HEK293 (cell line): Measurements from ENCODE around the gene ZMYND12.

Experiments used
- AEBP2 ChIP-seq: fragments of 450-650 bp; formaldehyde crosslinking; IDR thresholded peaks from 2 replicates; pipeline ENCODE4 v1.5.1; 2016; ENCODE audit warnings: missing biosample characterization, missing genetic modification characterization, borderline replicate concordance
- GFI1B ChIP-seq: fragments of 450-650 bp; formaldehyde crosslinking; IDR thresholded peaks from 2 replicates; pipeline ENCODE4 v1.5.1; 2016; ENCODE audit warnings: missing biosample characterization, missing genetic modification characterization
- GLI4 ChIP-seq: fragments of 450-650 bp; formaldehyde crosslinking; IDR thresholded peaks from 2 replicates; pipeline ENCODE4 v1.5.1; 2016; ENCODE audit warnings: missing biosample characterization, missing genetic modification characterization
- OSR2 ChIP-seq: fragments of 450-650 bp; formaldehyde crosslinking; IDR thresholded peaks from 2 replicates; pipeline ENCODE4 v1.5.1; 2016; ENCODE audit warnings: missing biosample characterization, missing genetic modification characterization
- PATZ1 ChIP-seq: fragments of 450-650 bp; formaldehyde crosslinking; IDR thresholded peaks from 2 replicates; pipeline ENCODE4 v1.5.1; 2016; ENCODE audit warnings: missing biosample characterization, missing genetic modification characterization
- SCRT2 ChIP-seq: fragments of 450-650 bp; formaldehyde crosslinking; IDR thresholded peaks from 2 replicates; pipeline ENCODE4 v1.5.1; 2016; ENCODE audit warnings: missing biosample characterization, missing genetic modification characterization
- YY2 ChIP-seq: fragments of 450-650 bp; formaldehyde crosslinking; IDR thresholded peaks from 2 replicates; pipeline ENCODE4 v1.5.1; 2016; ENCODE audit warnings: missing biosample characterization, missing genetic modification characterization
- ZNF114 ChIP-seq: fragments of 450-650 bp; formaldehyde crosslinking; IDR thresholded peaks from 2 replicates; pipeline ENCODE4 v1.5.0; 2017; ENCODE audit warnings: missing biosample characterization, missing genetic modification characterization
- ZNF133 ChIP-seq: fragments of 450-650 bp; formaldehyde crosslinking; IDR thresholded peaks from 2 replicates; pipeline ENCODE4 v1.5.1; 2016; ENCODE audit warnings: missing biosample characterization, missing genetic modification characterization
- ZNF221 ChIP-seq: fragments of 450-650 bp; formaldehyde crosslinking; IDR thresholded peaks from 2 replicates; pipeline ENCODE4 v1.5.1; 2017; ENCODE audit warnings: missing biosample characterization, missing genetic modification characterization, borderline replicate concordance
- ZNF341 ChIP-seq: fragments of 450-650 bp; formaldehyde crosslinking; IDR thresholded peaks from 2 replicates; pipeline ENCODE4; 2016; ENCODE audit warnings: low read depth, missing biosample characterization, missing genetic modification characterization
- ZNF394 ChIP-seq: fragments of 450-650 bp; formaldehyde crosslinking; IDR thresholded peaks from 2 replicates; pipeline ENCODE4 v1.5.1; 2016; ENCODE audit warnings: missing biosample characterization, missing genetic modification characterization, mild to moderate bottlenecking, moderate library complexity, borderline replicate concordance
- ZNF398 ChIP-seq: fragments of 450-650 bp; formaldehyde crosslinking; IDR thresholded peaks from 2 replicates; pipeline ENCODE4 v1.5.1; 2017; ENCODE audit warnings: missing biosample characterization, missing genetic modification characterization
- ZNF404 ChIP-seq: fragments of 450-650 bp; formaldehyde crosslinking; IDR thresholded peaks from 2 replicates; pipeline ENCODE4 v1.5.1; 2017; ENCODE audit warnings: missing biosample characterization, missing genetic modification characterization
- ZNF501 ChIP-seq: fragments of 450-650 bp; formaldehyde crosslinking; IDR thresholded peaks from 2 replicates; pipeline ENCODE4 v1.5.1; 2016; ENCODE audit warnings: missing biosample characterization, missing genetic modification characterization
- ZNF521 ChIP-seq: fragments of 450-650 bp; formaldehyde crosslinking; IDR thresholded peaks from 2 replicates; pipeline ENCODE4 v1.5.1; 2017; ENCODE audit warnings: missing biosample characterization, mild to moderate bottlenecking, missing genetic modification characterization
- ZNF529 ChIP-seq: fragments of 450-650 bp; formaldehyde crosslinking; IDR thresholded peaks from 2 replicates; pipeline ENCODE4 v1.5.1; 2017; ENCODE audit warnings: missing genetic modification characterization, missing biosample characterization; ENCODE audit not compliant: insufficient replicate concordance
- ZNF610 ChIP-seq: fragments of 450-650 bp; formaldehyde crosslinking; IDR thresholded peaks from 2 replicates; pipeline ENCODE4 v1.5.1; 2016; ENCODE audit warnings: missing biosample characterization, missing genetic modification characterization, borderline replicate concordance
- ZNF654 ChIP-seq: fragments of 450-650 bp; formaldehyde crosslinking; IDR thresholded peaks from 2 replicates; pipeline ENCODE4 v1.5.1; 2016; ENCODE audit warnings: low read depth, missing biosample characterization, missing genetic modification characterization
- ZNF658 ChIP-seq: fragments of 450-650 bp; formaldehyde crosslinking; IDR thresholded peaks from 2 replicates; pipeline ENCODE4; 2016; ENCODE audit warnings: missing biosample characterization, missing genetic modification characterization
- ZNF664 ChIP-seq: fragments of 450-650 bp; formaldehyde crosslinking; IDR thresholded peaks from 2 replicates; pipeline ENCODE4 v1.5.1; 2016; ENCODE audit warnings: missing biosample characterization, missing genetic modification characterization
- ZNF707 ChIP-seq: fragments of 450-650 bp; formaldehyde crosslinking; IDR thresholded peaks from 2 replicates; pipeline ENCODE4 v1.5.1; 2016; ENCODE audit warnings: missing biosample characterization, missing genetic modification characterization
- TF ChIP-seq, protein P1 (sequence below): fragments of 450-650 bp; formaldehyde crosslinking; IDR thresholded peaks from 2 replicates; pipeline ENCODE4; 2016; ENCODE audit warnings: missing biosample characterization, missing genetic modification characterization
- TF ChIP-seq, protein P2 (sequence below): fragments of 450-650 bp; formaldehyde crosslinking; conservative IDR thresholded peaks from 2 replicates; pipeline ENCODE4 v1.5.1; 2016; ENCODE audit warnings: low read depth, missing biosample characterization, missing genetic modification characterization
- TF ChIP-seq, protein P3 (sequence below): fragments of 450-650 bp; formaldehyde crosslinking; IDR thresholded peaks from 2 replicates; pipeline ENCODE4 v1.5.1; 2017; ENCODE audit warnings: missing biosample characterization, mild to moderate bottlenecking, missing genetic modification characterization, moderate library complexity
- TF ChIP-seq, protein P4 (sequence below): fragments of 450-650 bp; formaldehyde crosslinking; IDR thresholded peaks from 2 replicates; pipeline ENCODE4 v1.5.1; 2016; ENCODE audit warnings: missing biosample characterization, missing genetic modification characterization
- TF ChIP-seq, protein P5 (sequence below): fragments of 450-650 bp; formaldehyde crosslinking; IDR thresholded peaks from 2 replicates; pipeline ENCODE4 v1.5.1; 2016; ENCODE audit warnings: missing biosample characterization, missing genetic modification characterization

The ZMYND12 gene

DNA sequence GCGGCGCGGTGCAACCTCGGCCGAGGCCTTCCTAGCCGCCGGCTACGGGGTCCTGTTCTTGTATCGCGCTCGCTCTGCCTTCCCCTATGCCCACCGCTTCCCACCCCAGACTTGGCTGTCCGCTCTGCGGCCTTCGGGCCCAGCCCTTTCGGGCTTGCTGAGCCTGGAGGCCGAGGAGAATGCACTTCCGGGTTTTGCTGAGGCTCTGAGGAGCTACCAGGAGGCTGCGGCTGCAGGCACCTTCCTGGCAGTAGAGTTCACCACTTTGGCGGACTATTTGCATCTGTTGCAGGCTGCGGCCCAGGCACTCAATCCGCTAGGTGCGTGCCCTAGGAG, 900 bp upstream of the ZMYND12 start (continued):
- TF ChIP-seq ZNF398 (tag by site-specific recombination) (no peak), ZNF394 (tag by site-specific recombination) (no peak; the same call in 1 of the 2 replicates), ZNF658 (tag by site-specific recombination) (no peak), ZNF341 (tag by site-specific recombination) (no peak), ZNF664 (no peak), YY2 (no peak), GLI4 (peak; percentile 9; the same call in 1 of the 2 replicates), ZNF501 (peak; percentile 84; the same call in 1 of the 2 replicates), ZNF610 (tag by site-specific recombination) (no peak; the same call in 1 of the 2 replicates), ZNF404 (tag by site-specific recombination) (no peak), ZNF654 (tag by site-specific recombination) (no peak), ZNF521 (tag by site-specific recombination) (no peak), ZNF114 (tag by site-specific recombination) (no peak), ZNF221 (tag by site-specific recombination) (no peak), AEBP2 (tag by site-specific recombination) (no peak), PATZ1 (tag by site-specific recombination) (no peak), ZNF133 (tag by site-specific recombination) (no peak), GFI1B (tag by site-specific recombination) (no peak), OSR2 (tag by site-specific recombination) (no peak), ZNF707 (tag by site-specific recombination) (no peak), ZNF529 (tag by site-specific recombination) (no peak), SCRT2 (peak; percentile 72)
- TF ChIP-seq, protein P1, sequence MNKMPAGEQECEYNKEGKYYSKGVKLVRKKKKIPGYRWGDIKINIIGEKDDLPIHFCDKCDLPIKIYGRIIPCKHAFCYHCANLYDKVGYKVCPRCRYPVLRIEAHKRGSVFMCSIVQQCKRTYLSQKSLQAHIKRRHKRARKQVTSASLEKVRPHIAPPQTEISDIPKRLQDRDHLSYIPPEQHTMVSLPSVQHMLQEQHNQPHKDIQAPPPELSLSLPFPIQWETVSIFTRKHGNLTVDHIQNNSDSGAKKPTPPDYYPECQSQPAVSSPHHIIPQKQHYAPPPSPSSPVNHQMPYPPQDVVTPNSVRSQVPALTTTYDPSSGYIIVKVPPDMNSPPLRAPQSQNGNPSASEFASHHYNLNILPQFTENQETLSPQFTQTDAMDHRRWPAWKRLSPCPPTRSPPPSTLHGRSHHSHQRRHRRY (tag by site-specific recombination) = no peak
- TF ChIP-seq, protein P2, sequence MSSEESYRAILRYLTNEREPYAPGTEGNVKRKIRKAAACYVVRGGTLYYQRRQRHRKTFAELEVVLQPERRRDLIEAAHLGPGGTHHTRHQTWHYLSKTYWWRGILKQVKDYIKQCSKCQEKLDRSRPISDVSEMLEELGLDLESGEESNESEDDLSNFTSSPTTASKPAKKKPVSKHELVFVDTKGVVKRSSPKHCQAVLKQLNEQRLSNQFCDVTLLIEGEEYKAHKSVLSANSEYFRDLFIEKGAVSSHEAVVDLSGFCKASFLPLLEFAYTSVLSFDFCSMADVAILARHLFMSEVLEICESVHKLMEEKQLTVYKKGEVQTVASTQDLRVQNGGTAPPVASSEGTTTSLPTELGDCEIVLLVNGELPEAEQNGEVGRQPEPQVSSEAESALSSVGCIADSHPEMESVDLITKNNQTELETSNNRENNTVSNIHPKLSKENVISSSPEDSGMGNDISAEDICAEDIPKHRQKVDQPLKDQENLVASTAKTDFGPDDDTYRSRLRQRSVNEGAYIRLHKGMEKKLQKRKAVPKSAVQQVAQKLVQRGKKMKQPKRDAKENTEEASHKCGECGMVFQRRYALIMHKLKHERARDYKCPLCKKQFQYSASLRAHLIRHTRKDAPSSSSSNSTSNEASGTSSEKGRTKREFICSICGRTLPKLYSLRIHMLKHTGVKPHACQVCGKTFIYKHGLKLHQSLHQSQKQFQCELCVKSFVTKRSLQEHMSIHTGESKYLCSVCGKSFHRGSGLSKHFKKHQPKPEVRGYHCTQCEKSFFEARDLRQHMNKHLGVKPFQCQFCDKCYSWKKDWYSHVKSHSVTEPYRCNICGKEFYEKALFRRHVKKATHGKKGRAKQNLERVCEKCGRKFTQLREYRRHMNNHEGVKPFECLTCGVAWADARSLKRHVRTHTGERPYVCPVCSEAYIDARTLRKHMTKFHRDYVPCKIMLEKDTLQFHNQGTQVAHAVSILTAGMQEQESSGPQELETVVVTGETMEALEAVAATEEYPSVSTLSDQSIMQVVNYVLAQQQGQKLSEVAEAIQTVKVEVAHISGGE = peak; percentile 62
- TF ChIP-seq, protein P3, sequence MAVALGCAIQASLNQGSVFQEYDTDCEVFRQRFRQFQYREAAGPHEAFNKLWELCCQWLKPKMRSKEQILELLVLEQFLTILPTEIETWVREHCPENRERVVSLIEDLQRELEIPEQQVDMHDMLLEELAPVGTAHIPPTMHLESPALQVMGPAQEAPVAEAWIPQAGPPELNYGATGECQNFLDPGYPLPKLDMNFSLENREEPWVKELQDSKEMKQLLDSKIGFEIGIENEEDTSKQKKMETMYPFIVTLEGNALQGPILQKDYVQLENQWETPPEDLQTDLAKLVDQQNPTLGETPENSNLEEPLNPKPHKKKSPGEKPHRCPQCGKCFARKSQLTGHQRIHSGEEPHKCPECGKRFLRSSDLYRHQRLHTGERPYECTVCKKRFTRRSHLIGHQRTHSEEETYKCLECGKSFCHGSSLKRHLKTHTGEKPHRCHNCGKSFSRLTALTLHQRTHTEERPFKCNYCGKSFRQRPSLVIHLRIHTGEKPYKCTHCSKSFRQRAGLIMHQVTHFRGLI (tag by site-specific recombination) = 0 out of 2 replicates have a peak, but pooled peaks have one; percentile 6
- TF ChIP-seq, protein P4, sequence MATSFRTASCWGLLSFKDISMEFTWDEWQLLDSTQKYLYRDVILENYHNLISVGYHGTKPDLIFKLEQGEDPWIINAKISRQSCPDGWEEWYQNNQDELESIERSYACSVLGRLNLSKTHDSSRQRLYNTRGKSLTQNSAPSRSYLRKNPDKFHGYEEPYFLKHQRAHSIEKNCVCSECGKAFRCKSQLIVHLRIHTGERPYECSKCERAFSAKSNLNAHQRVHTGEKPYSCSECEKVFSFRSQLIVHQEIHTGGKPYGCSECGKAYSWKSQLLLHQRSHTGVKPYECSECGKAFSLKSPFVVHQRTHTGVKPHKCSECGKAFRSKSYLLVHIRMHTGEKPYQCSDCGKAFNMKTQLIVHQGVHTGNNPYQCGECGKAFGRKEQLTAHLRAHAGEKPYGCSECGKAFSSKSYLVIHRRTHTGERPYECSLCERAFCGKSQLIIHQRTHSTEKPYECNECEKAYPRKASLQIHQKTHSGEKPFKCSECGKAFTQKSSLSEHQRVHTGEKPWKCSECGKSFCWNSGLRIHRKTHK = no peak
- TF ChIP-seq, protein P5, sequence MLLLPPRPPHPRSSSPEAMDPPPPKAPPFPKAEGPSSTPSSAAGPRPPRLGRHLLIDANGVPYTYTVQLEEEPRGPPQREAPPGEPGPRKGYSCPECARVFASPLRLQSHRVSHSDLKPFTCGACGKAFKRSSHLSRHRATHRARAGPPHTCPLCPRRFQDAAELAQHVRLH (tag by site-specific recombination) = no peak
